HepG2 (cell line): ENCODE measurements around the gene ANKRD55. TPM values are rescaled to one million over a fixed set of nuclear protein-coding genes. Genes with fewer than 3 reads are reported as not detected.

ENCODE experiments used
- AHDC1 ChIP-seq: sonication (generic); formaldehyde crosslinking; IDR thresholded peaks from 2 replicates; pipeline ENCODE4 v1.5.1; 2020; ENCODE audit warnings: mild to moderate bottlenecking, missing genetic modification reagents, borderline replicate concordance
- CREB1 ChIP-seq, 2 experiments: fragments of 450-650 bp in 1 of 2; IDR thresholded peaks; 2 replicates each; pipeline ENCODE4 v1.6.1; 2016 to 2017; ENCODE audit warnings: control low read depth in 1 of 2, mild to moderate bottlenecking in 1 of 2, missing compliant biosample characterization in 1 of 2, missing genetic modification characterization in 1 of 2
- DPF2 ChIP-seq: sonication (generic); formaldehyde crosslinking; IDR thresholded peaks from 2 replicates; pipeline ENCODE4 v1.4.0; 2020; ENCODE audit warnings: mild to moderate bottlenecking, low read depth, missing genetic modification reagents, borderline replicate concordance
- ELF3 ChIP-seq: IDR thresholded peaks from 2 replicates; pipeline ENCODE4 v1.6.1; 2016; ENCODE audit warnings: missing genetic modification reagents, missing compliant biosample characterization
- EZH2 ChIP-seq: conservative IDR thresholded peaks from 2 replicates; pipeline ENCODE4 v1.6.1; 2012; ENCODE audit warnings: mild to moderate bottlenecking, low read depth, low read length, moderate library complexity
- FOSL2 ChIP-seq: sonication (generic); formaldehyde crosslinking; IDR thresholded peaks from 2 replicates; pipeline ENCODE4 v1.4.0; 2020; ENCODE audit warnings: missing genetic modification reagents
- FOXO1 ChIP-seq: sonication (generic); formaldehyde crosslinking; IDR thresholded peaks from 2 replicates; pipeline ENCODE4 v1.4.0; 2020; ENCODE audit warnings: missing genetic modification reagents
- FOXP1 ChIP-seq, 2 experiments: fragments of 450-650 bp in 1 of 2; IDR thresholded peaks; 2 replicates each; pipeline ENCODE4 v1.6.1; 2017 to 2018; ENCODE audit warnings: antibody characterized with exemption in 1 of 2
- HNF4A ChIP-seq: sonication (generic); formaldehyde crosslinking; IDR thresholded peaks from 2 replicates; pipeline ENCODE4 v1.4.0; 2020; ENCODE audit warnings: missing genetic modification reagents
- JUND ChIP-seq: sonication (generic); formaldehyde crosslinking; IDR thresholded peaks from 2 replicates; pipeline ENCODE4 v1.8.0; 2022; ENCODE audit warnings: mild to moderate bottlenecking, missing genetic modification reagents
- KDM6A ChIP-seq: IDR thresholded peaks from 2 replicates; pipeline ENCODE4 v1.6.1; 2016; ENCODE audit warnings: low read depth
- TAF15 ChIP-seq: fragments of 200-400 bp; formaldehyde crosslinking; IDR thresholded peaks from one replicate; pipeline ENCODE4 v1.6.1; 2018; ENCODE audit warnings: mild to moderate bottlenecking, low read depth, low read length; ENCODE audit not compliant: poor library complexity, severe bottlenecking
- ZBTB4 ChIP-seq: sonication (generic); formaldehyde crosslinking; IDR thresholded peaks from 2 replicates; pipeline ENCODE4 v1.4.0; 2020; ENCODE audit warnings: missing genetic modification reagents, mild to moderate bottlenecking, borderline replicate concordance
- ZNF446 ChIP-seq: sonication (generic); formaldehyde crosslinking; IDR thresholded peaks from 2 replicates; pipeline ENCODE4 v1.5.0; 2020; ENCODE audit warnings: mild to moderate bottlenecking, missing genetic modification reagents
- ZNF589 ChIP-seq: sonication (generic); formaldehyde crosslinking; conservative IDR thresholded peaks from 2 replicates; pipeline ENCODE4 v1.8.0; 2022; ENCODE audit warnings: mild to moderate bottlenecking, moderate library complexity, missing genetic modification reagents
- ZNF891 ChIP-seq: sonication (generic); formaldehyde crosslinking; IDR thresholded peaks from 2 replicates; pipeline ENCODE4 v1.5.0; 2020; ENCODE audit warnings: mild to moderate bottlenecking, missing genetic modification reagents
- polyA plus RNA-seq, 8 experiments: library from polyadenylated mRNA; depleted of rRNA in 3 of 8; stranded (reverse) in 7 of 8; unstranded in 1 of 8; fragments of >200 nt; fragmentation: Illumina TruSeq in 4 of 8; extraction: Trizol in 4 of 8; gene quantifications; 2 replicates each; pipeline versions ENCODE4 v1.2.1 to v1.2.3, GENCODE V29; 2011 to 2016; ENCODE audit warnings: low read depth in 4 of 8, missing spikeins in 1 of 8, mixed read lengths in 1 of 8; ENCODE audit not compliant: insufficient read depth in 1 of 8
- total RNA-seq, 5 experiments: library from RNA; depleted of rRNA; stranded (reverse); fragments of >200 nt; fragmentation: Illumina TruSeq; extraction: Trizol; gene quantifications; 2 replicates each; pipeline ENCODE4 v1.2.3, GENCODE V29; 2016; ENCODE audit warnings: low read depth in 1 of 5
- TF ChIP-seq, protein P1 (sequence below): sonication (generic); formaldehyde crosslinking; IDR thresholded peaks from 2 replicates; pipeline ENCODE4 v1.4.0; 2020; ENCODE audit warnings: mild to moderate bottlenecking, low read depth, missing genetic modification reagents
- TF ChIP-seq, protein P2 (sequence below): sonication (generic); formaldehyde crosslinking; IDR thresholded peaks from 2 replicates; pipeline ENCODE4 v1.4.0; 2020; ENCODE audit warnings: low read depth, mild to moderate bottlenecking, missing genetic modification reagents

Gene ANKRD55
- total and polyA plus RNA-seq, 2 of the 13 experiments (the other 11 are each of a cell fraction or from before 2014, with no cell fraction given): 0.11 to 0.28 TPM

DNA sequence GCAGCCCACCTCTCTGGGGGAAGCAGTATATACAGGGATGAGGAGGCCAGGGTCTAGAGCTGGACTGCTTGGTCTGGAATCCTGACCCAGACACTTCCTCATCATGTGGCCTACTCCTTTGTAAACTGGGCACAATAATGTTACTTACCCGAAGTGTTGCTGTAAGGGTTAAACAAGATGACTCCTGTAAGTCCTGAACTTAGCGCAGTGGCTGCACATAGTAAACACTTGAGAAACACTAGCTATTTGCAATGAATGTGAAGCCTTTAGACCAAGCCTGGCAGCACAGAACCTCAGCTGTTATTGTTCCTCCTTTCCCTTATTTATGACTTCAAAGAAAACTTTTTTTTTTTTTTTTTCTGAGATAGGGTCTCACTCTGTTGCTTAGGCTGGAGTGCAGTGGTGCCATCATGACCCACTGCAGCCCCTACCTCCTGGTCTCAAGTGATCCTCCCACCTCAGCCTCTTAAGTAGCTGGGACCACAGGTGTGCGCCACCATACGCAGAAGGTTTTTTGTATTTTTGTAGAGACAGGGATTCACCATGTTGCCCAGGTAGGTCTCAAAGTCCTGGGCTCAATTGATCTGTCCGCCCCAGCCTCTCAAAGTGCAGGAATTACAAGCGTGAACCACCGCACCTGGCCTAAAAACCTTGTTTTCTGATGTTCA is 142.2 kb downstream of the ANKRD55 start (continued):
- TF ChIP-seq FOSL2 (CRISPR knock-in tag) (0 out of 2 replicates have a peak, but pooled peaks have one; percentile 5), ZBTB4 (CRISPR knock-in tag) (no peak; the same call in 1 of the 2 replicates), JUND (CRISPR knock-in tag) (no peak), FOXP1 (IDR thresholded peaks at IDR 0.05) (no peak), FOXP1 (CRISPR knock-in tag; IDR thresholded peaks at IDR 0.05) (peak; percentile 55; the same call in 1 of the 2 replicates), ZNF589 (no peak), HNF4A (peak; percentile 29; the same call in 1 of the 2 replicates), KDM6A (CRISPR knock-in tag) (no peak), ELF3 (CRISPR knock-in tag) (no peak), TAF15 (no peak), DPF2 (CRISPR knock-in tag) (no peak), CREB1 (IDR thresholded peaks at IDR 0.05) (no peak), CREB1 (CRISPR knock-in tag; IDR thresholded peaks at IDR 0.05) (no peak), EZH2 (no peak), ZNF891 (CRISPR knock-in tag) (no peak), FOXO1 (no peak), AHDC1 (0 out of 2 replicates have a peak, but pooled peaks have one; percentile 23), ZNF446 (CRISPR knock-in tag) (no peak)
- TF ChIP-seq, protein P1, sequence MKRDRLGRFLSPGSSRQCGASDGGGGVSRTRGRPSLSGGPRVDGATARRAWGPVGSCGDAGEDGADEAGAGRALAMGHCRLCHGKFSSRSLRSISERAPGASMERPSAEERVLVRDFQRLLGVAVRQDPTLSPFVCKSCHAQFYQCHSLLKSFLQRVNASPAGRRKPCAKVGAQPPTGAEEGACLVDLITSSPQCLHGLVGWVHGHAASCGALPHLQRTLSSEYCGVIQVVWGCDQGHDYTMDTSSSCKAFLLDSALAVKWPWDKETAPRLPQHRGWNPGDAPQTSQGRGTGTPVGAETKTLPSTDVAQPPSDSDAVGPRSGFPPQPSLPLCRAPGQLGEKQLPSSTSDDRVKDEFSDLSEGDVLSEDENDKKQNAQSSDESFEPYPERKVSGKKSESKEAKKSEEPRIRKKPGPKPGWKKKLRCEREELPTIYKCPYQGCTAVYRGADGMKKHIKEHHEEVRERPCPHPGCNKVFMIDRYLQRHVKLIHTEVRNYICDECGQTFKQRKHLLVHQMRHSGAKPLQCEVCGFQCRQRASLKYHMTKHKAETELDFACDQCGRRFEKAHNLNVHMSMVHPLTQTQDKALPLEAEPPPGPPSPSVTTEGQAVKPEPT (CRISPR knock-in tag): no peak
- TF ChIP-seq, protein P2, sequence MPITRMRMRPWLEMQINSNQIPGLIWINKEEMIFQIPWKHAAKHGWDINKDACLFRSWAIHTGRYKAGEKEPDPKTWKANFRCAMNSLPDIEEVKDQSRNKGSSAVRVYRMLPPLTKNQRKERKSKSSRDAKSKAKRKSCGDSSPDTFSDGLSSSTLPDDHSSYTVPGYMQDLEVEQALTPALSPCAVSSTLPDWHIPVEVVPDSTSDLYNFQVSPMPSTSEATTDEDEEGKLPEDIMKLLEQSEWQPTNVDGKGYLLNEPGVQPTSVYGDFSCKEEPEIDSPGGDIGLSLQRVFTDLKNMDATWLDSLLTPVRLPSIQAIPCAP: no peak
